Ramos (cell line): ENCODE results near the gene ANKRD10.
"Not testable (repeated sequence)": the region's sequence is repeated elsewhere in the genome, so short reads cannot be mapped to it uniquely, and the experiment has no call there.

ENCODE experiments used
- in situ Hi-C: fragments of 300-500 bp; cut with MboI; formaldehyde crosslinking; loops from one replicate; pipeline ENCODE4 v1.14.3; 2022; ENCODE audit warnings: low sequenced_read_pairs; ENCODE audit not compliant: unreplicated experiment

Gene ANKRD10

GRCh38 chr13:110838867-110839538 is 75.9 kb downstream of the ANKRD10 start:
- in situ Hi-C loops = no loop called here

GRCh38 chr13:110838116-110838515 is 76.8 kb downstream of the ANKRD10 start:
- in situ Hi-C loops = no loop called here

GRCh38 chr13:110837397-110838061 is 77.3 kb downstream of the ANKRD10 start:
- in situ Hi-C loops = not testable (repeated sequence)

- in situ Hi-C loops = no loop called here
Measured at GRCh38 chr13:110836605-110836903, 78.3 kb downstream of the ANKRD10 start.

GRCh38 chr13:110835721-110836604 is 78.9 kb downstream of the ANKRD10 start:
- in situ Hi-C loops = no loop called here

GRCh38 chr13:110834572-110834971 is 80.3 kb downstream of the ANKRD10 start:
- in situ Hi-C loops = no loop called here

GRCh38 chr13:110832531-110832930 is 82.3 kb downstream of the ANKRD10 start:
- in situ Hi-C loops = no loop called here

- in situ Hi-C loops = no loop called here
Measured at GRCh38 chr13:110832205-110832479, 82.7 kb downstream of the ANKRD10 start.

- in situ Hi-C loops = no loop called here
Measured at GRCh38 chr13:110831437-110832204, 83.2 kb downstream of the ANKRD10 start.

GRCh38 chr13:110830800-110831371 is 84.0 kb downstream of the ANKRD10 start:
- in situ Hi-C loops = no loop called here

GRCh38 chr13:110830331-110830730 is 84.5 kb downstream of the ANKRD10 start:
- in situ Hi-C loops = no loop called here

- in situ Hi-C loops = no loop called here
Measured at GRCh38 chr13:110829486-110829885, 85.4 kb downstream of the ANKRD10 start.

GRCh38 chr13:110828705-110829104 is 86.2 kb downstream of the ANKRD10 start:
- in situ Hi-C loops = no loop called here
